K562 (cell line): ENCODE measurements around the gene DCAF11. TPM values are rescaled to one million over a fixed set of nuclear protein-coding genes. Genes with fewer than 3 reads are reported as not detected.

ENCODE experiments used
- CREM ChIP-seq: IDR thresholded peaks from 2 replicates; pipeline ENCODE4 v1.6.1; 2014; ENCODE audit warnings: antibody characterized with exemption, low read depth
- EGR1 ChIP-seq: fragments of 450-650 bp; conservative IDR thresholded peaks from 2 replicates; pipeline ENCODE4 v1.6.1; 2017; ENCODE audit warnings: mild to moderate bottlenecking
- ETV1 ChIP-seq: fragments of 450-650 bp; conservative IDR thresholded peaks from 2 replicates; pipeline ENCODE4 v1.6.1; 2016; ENCODE audit warnings: missing genetic modification characterization, control low read depth, low read depth, missing compliant biosample characterization
- HES1 ChIP-seq: fragments of 450-650 bp; IDR thresholded peaks from 2 replicates; pipeline ENCODE4 v1.6.1; 2016; ENCODE audit warnings: low read depth, mild to moderate bottlenecking, moderate library complexity
- MEF2A ChIP-seq: IDR thresholded peaks from 2 replicates; pipeline ENCODE4 v1.6.1; 2011; ENCODE audit warnings: low read depth, mild to moderate bottlenecking, low read length, moderate library complexity; ENCODE audit not compliant: control insufficient read depth
- MYC ChIP-seq, 2 experiments: fragments of 250-450 bp in 1 of 2; sonication (Bioruptor Pico) in 1 of 2; IDR thresholded peaks; 2 replicates each; pipeline versions ENCODE4 v1.5.1 to v1.6.1; 2012 to 2021; ENCODE audit warnings: low read depth in 2 of 2, borderline replicate concordance in 1 of 2, improper control_type of control experiment in 1 of 2, low read length in 1 of 2, mild to moderate bottlenecking in 1 of 2, moderate library complexity in 1 of 2
- NKRF ChIP-seq: fragments of 450-650 bp; IDR thresholded peaks from 2 replicates; pipeline ENCODE4 v1.6.1; 2016; ENCODE audit warnings: borderline replicate concordance
- NR2C2 ChIP-seq, 2 experiments: fragments of 200-800 bp in 1 of 2; sonication (Bioruptor generic) in 1 of 2; sonication (generic) in 1 of 2; formaldehyde crosslinking in 1 of 2; IDR thresholded peaks; 2 replicates each; pipeline versions ENCODE4 v1.6.1 to v1.8.0; 2016 to 2022; ENCODE audit warnings: mild to moderate bottlenecking in 1 of 2, missing compliant biosample characterization in 1 of 2, missing genetic modification characterization in 1 of 2, missing genetic modification reagents in 1 of 2
- PCBP2 ChIP-seq: fragments of 200-400 bp; formaldehyde crosslinking; IDR thresholded peaks from 2 replicates; pipeline ENCODE4 v1.6.1; 2018; ENCODE audit warnings: low read length, low read depth, mild to moderate bottlenecking, moderate library complexity; ENCODE audit not compliant: poor library complexity, severe bottlenecking
- RBFOX2 ChIP-seq: fragments of 200-400 bp; formaldehyde crosslinking; IDR thresholded peaks from 2 replicates; pipeline ENCODE4 v1.6.1; 2017; ENCODE audit warnings: low read depth, mild to moderate bottlenecking, low read length, moderate library complexity
- SLC30A9 ChIP-seq: fragments of 250-450 bp; sonication (Bioruptor Pico); IDR thresholded peaks from 2 replicates; pipeline ENCODE4 v1.8.0; 2022; ENCODE audit warnings: mild to moderate bottlenecking, moderate library complexity
- TAF1 ChIP-seq: IDR thresholded peaks from 2 replicates; pipeline ENCODE4 v1.6.1; 2011; ENCODE audit warnings: mild to moderate bottlenecking, low read length, moderate library complexity; ENCODE audit not compliant: insufficient read depth, control insufficient read depth, severe bottlenecking; ENCODE audit errors: extremely low read depth
- TBP ChIP-seq: optimal IDR thresholded peaks from 2 replicates; pipeline ENCODE3; 2011; ENCODE audit warnings: low read depth, low read length, improper control_type of control experiment
- TFAP4 ChIP-seq: sonication (generic); formaldehyde crosslinking; IDR thresholded peaks from 2 replicates; pipeline ENCODE4 v1.8.0; 2022; ENCODE audit warnings: missing genetic modification reagents, mild to moderate bottlenecking, moderate library complexity, borderline replicate concordance
- U2AF1 ChIP-seq: fragments of 200-400 bp; formaldehyde crosslinking; optimal IDR thresholded peaks from 2 replicates; pipeline ENCODE3; 2017; ENCODE audit warnings: mild to moderate bottlenecking, low read depth, low read length, moderate library complexity
- ZNF347 ChIP-seq: fragments of 450-650 bp; formaldehyde crosslinking; IDR thresholded peaks from 2 replicates; pipeline ENCODE4 v1.4.0; 2020; ENCODE audit warnings: low read depth, mild to moderate bottlenecking, moderate library complexity
- ZNF696 ChIP-seq: fragments of 250-450 bp; sonication (Bioruptor Pico); conservative IDR thresholded peaks from 2 replicates; pipeline ENCODE4 v1.4.0; 2020; ENCODE audit warnings: mild to moderate bottlenecking, moderate library complexity
- polyA plus RNA-seq, 8 experiments: library from polyadenylated mRNA; depleted of rRNA in 4 of 8; stranded (reverse) in 5 of 8; unstranded in 3 of 8; fragments of >200 nt; fragmentation: Nextera tagmentation in 2 of 8; fragmentation: Illumina TruSeq in 1 of 8; extraction: Ambion mirVana in 2 of 8; extraction: Trizol in 1 of 8; gene quantifications; 2 replicates each; pipeline versions ENCODE4 v1.2.1 to v1.2.3, GENCODE V29; 2011 to 2014; ENCODE audit warnings: inconsistent platforms in 1 of 8, missing spikeins in 1 of 8
- total RNA-seq, 7 experiments: library from RNA; depleted of rRNA in 6 of 7; stranded (reverse); fragments of >200 nt in 6 of 7; fragmentation: Illumina TruSeq in 2 of 7; extraction: Trizol in 2 of 7; gene quantifications; 2 replicates each; pipeline versions ENCODE4 v1.2.1 to v1.2.3, GENCODE V29; 2011 to 2021; ENCODE audit warnings: low replicate concordance in 1 of 7
- TF ChIP-seq, protein P1 (sequence below): sonication (generic); formaldehyde crosslinking; IDR thresholded peaks from 2 replicates; pipeline ENCODE4 v1.8.0; 2022; ENCODE audit warnings: mild to moderate bottlenecking, missing genetic modification reagents
- TF ChIP-seq, protein P2 (sequence below), 2 experiments: fragments of 450-650 bp; conservative IDR thresholded peaks; 2 replicates each; pipeline ENCODE4 v1.6.1; 2017; ENCODE audit warnings: mild to moderate bottlenecking in 2 of 2, moderate library complexity in 2 of 2

DCAF11 gene
- total and polyA plus RNA-seq, 9 of the 15 experiments (the other 6 are each of a cell fraction or from before 2014, with no cell fraction given), result 8.5 to 46.2 (median 36.4) TPM

- TF ChIP-seq EGR1, result peak; percentile 88
- no peak for TF ChIP-seq ZNF347
- TF ChIP-seq TFAP4 (CRISPR knock-in tag), result peak; percentile 22; the same call in 1 of the 2 replicates
- TF ChIP-seq NR2C2 (CRISPR knock-in tag; IDR thresholded peaks at IDR 0.05), result no peak
- TF ChIP-seq NR2C2 (tag; IDR thresholded peaks at IDR 0.05), result peak; percentile 76
- TF ChIP-seq PCBP2, result no peak
- TF ChIP-seq NKRF, result peak; percentile 50; the same call in 1 of the 2 replicates
- peak; percentile 81 for TF ChIP-seq TBP
- TF ChIP-seq, protein P1, sequence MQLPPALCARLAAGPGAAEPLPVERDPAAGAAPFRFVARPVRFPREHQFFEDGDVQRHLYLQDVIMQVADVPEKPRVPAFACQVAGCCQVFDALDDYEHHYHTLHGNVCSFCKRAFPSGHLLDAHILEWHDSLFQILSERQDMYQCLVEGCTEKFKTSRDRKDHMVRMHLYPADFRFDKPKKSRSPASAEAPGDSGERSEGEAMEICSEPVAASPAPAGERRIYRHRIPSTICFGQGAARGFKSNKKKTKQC (CRISPR knock-in tag), result peak; percentile 65; the same call in 1 of the 2 replicates
- TF ChIP-seq RBFOX2, result peak; percentile 92
- TF ChIP-seq U2AF1, result no peak
- TF ChIP-seq ETV1, result peak; percentile 45
- TF ChIP-seq, protein P2, sequence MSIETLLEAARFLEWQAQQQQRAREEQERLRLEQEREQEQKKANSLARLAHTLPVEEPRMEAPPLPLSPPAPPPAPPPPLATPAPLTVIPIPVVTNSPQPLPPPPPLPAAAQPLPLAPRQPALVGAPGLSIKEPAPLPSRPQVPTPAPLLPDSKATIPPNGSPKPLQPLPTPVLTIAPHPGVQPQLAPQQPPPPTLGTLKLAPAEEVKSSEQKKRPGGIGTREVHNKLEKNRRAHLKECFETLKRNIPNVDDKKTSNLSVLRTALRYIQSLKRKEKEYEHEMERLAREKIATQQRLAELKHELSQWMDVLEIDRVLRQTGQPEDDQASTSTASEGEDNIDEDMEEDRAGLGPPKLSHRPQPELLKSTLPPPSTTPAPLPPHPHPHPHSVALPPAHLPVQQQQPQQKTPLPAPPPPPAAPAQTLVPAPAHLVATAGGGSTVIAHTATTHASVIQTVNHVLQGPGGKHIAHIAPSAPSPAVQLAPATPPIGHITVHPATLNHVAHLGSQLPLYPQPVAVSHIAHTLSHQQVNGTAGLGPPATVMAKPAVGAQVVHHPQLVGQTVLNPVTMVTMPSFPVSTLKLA (conservative IDR thresholded peaks at IDR 0.05), result peak; percentile 83 to 86
- peak; percentile 31; the same call in 1 of the 2 replicates for TF ChIP-seq MYC (IDR thresholded peaks at IDR 0.05; ENCODE audit: low read depth, low read length)
- TF ChIP-seq MYC (CRISPR knock-in tag; IDR thresholded peaks at IDR 0.05; ENCODE audit: borderline replicate concordance, low read depth), result no peak
- TF ChIP-seq ZNF696, result no peak
- TF ChIP-seq SLC30A9 (CRISPR knock-in tag), result no peak
- no peak for TF ChIP-seq MEF2A
- TF ChIP-seq HES1, result no peak
- peak; percentile 61; the same call in 1 of the 2 replicates for TF ChIP-seq CREM
- TF ChIP-seq TAF1, result peak; percentile 65
Observed at GRCh38 chr14:24141097-24141880, 26.7 kb downstream of the DCAF11 start, which contains the start of gene EMC9 (continued).
